ENCODE measurements around the gene TRIM38.
"Not testable (repeated sequence)": the region's sequence is repeated elsewhere in the genome, so short reads cannot be mapped to it uniquely, and the experiment has no call there.

DNA sequence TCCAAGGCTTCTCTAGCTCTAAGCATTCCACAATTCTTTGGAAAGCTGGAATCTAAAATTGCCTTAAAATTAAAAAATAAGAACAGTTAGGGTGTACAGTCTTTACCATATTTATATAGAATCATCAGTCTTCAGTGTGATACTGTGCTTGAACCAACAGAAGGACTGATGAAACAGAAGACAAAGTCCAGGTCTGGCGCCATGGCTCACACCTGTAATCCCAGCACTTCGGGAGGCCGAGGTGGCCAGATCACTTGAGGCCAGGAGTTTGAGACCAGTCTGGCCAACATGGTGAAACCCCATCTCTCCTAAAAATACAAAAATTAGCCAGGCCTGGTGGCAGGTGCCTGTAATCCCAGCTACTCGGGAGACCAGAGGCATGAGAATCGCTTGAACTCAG is 51.8 kb downstream of the TRIM38 start:
- not testable (repeated sequence) for TF ChIP-seq POLR2A (IDR thresholded peaks at IDR 0.05); EP300 (IDR thresholded peaks at IDR 0.05; ENCODE audit: low read depth); CTCF (IDR thresholded peaks at IDR 0.05); POLR2AphosphoS5 (IDR thresholded peaks at IDR 0.05)

Data from transverse colon (tissue), 4 donors.